ENCODE data around the gene GNAT1. TPM values are rescaled to one million over a fixed set of nuclear protein-coding genes. Genes with fewer than 3 reads are reported as not detected.

GNAT1 gene
- total RNA-seq, 1 donor, result not detected

GRCh38 chr3:50150863-50151686 lies 40.3 kb upstream of the GNAT1 start:
- no peak overlapping the region for H3K4me3 ChIP-seq (ENCODE audit: low read depth, low read length)
- DNase-seq (ENCODE audit: low read depth), result no peak
- no peak for TF ChIP-seq CTCF (IDR thresholded peaks at IDR 0.05; ENCODE audit: insufficient read depth, low read length)

- TF ChIP-seq CTCF (IDR thresholded peaks at IDR 0.05; ENCODE audit: insufficient read depth, low read length), result no peak
- DNase-seq (ENCODE audit: low read depth), result no peak
- no peak overlapping the region for H3K4me3 ChIP-seq (ENCODE audit: low read depth, low read length)
Observed at GRCh38 chr3:50151728-50152127, 39.7 kb upstream of the GNAT1 start.

GRCh38 chr3:50153782-50154475 lies 37.5 kb upstream of the GNAT1 start:
- no peak overlapping the region for H3K4me3 ChIP-seq (ENCODE audit: low read depth, low read length)
- DNase-seq (ENCODE audit: low read depth), result no peak
- no peak for TF ChIP-seq CTCF (IDR thresholded peaks at IDR 0.05; ENCODE audit: insufficient read depth, low read length)

- peak; percentile 0 for TF ChIP-seq CTCF (IDR thresholded peaks at IDR 0.05; ENCODE audit: insufficient read depth, low read length)
- no peak for DNase-seq (ENCODE audit: low read depth)
- H3K4me3 ChIP-seq (ENCODE audit: low read depth, low read length), result peak overlapping the region; percentile 22
Observed at GRCh38 chr3:50154476-50154839, 37.0 kb upstream of the GNAT1 start.

GRCh38 chr3:50154840-50155490 lies 36.4 kb upstream of the GNAT1 start, which contains the start of gene SEMA3F:
TSS of gene SEMA3F (plus strand) at chr3:50155324. CDS start at chr3:50159623, 4,299 bp downstream.
- TF ChIP-seq CTCF (IDR thresholded peaks at IDR 0.05; ENCODE audit: insufficient read depth, low read length), result no peak
- DNase-seq (ENCODE audit: low read depth), result peak; percentile 51

GRCh38 chr3:50155491-50155878 lies 35.9 kb upstream of the GNAT1 start:
- no peak for DNase-seq (ENCODE audit: low read depth)
- peak overlapping the region; percentile 70 for H3K4me3 ChIP-seq (ENCODE audit: low read depth, low read length)
- TF ChIP-seq CTCF (IDR thresholded peaks at IDR 0.05; ENCODE audit: insufficient read depth, low read length), result no peak

More at GRCh38 chr3:50154840-50155490, 36.4 kb upstream of the GNAT1 start, which contains the start of gene SEMA3F:
- H3K4me3 ChIP-seq (ENCODE audit: low read depth, low read length), result peak within 1 kb of the TSS; percentile 70
